Measurements from ENCODE around the gene SLC23A1. TPM values are rescaled to one million over a fixed set of nuclear protein-coding genes. Genes with fewer than 3 reads are reported as not detected.
A peak's percentile ranks its signal among the peaks of the same experiment; 100 is the strongest.

SLC23A1 gene
- total RNA-seq = not detected

DNA sequence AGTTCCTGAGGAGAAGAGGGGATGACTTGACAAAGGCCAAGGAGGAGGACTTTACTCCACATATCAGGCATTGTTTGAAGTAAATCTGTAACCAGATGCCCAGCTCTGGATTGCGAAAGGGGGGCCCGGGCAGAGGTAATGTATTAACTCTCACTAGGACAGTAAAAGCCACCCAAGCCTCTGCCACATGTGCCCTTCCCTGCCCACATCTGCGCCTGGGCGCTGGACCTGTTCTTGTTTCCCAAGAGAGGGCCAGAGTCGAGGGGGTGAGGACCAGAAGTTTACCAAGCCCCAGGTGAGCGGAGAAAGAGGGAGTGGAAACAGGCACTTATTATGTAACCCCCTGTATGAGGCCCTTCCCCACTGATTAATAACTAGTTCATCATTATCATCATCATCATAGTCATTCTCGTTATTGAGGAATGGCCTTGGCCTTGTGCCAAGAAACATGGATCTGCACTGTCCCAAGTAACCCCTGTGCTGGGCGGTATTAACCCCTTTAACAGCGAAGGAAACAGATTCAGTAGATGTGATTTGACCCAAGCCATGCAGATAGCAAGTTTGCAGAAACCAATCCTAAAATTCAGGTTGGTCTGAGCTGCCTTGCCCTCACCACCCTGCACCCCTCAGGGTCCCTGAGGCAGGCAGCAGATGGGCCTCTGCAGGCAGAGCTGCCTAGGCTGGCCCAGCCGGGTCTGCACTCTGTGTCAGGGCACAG lies at the start of gene SLC23A1:
Gene SLC23A1, minus strand, starts transcription at position 23 of the 718 bp plus-strand sequence. CDS start 44 bp downstream, outside the sequence.
- H3K36me3 ChIP-seq = no peaks in the 10 kb centered on the region
- H3K9me3 ChIP-seq = no peaks in the 10 kb centered on the region
- no peak for DNase-seq (ENCODE audit: low spot score)
- H3K4me1 ChIP-seq (ENCODE audit: control insufficient read depth in 1 of 2, low read depth in 2 of 2) = peaks cover 2 to 11% of the 10 kb centered on the region in 2 donors
- H3K4me3 ChIP-seq = no peak within 1 kb of the TSS
- ATAC-seq (ENCODE audit: insufficient number of reproducible peaks, low FRiP score, low read depth) = no peak
- TF ChIP-seq CTCF (IDR thresholded peaks at IDR 0.05) = no peak
- no peak within 1 kb of the TSS for H3K27ac ChIP-seq
- H3K27me3 ChIP-seq (replicated peaks; ENCODE audit: insufficient read depth) = no peaks in the 10 kb centered on the region

- Histone ChIP-seq H3K4me3 (no peak overlapping the region), H3K27ac (no peak overlapping the region), H3K9me3 (no peaks in the 10 kb centered on the region), H3K27me3 (replicated peaks; ENCODE audit: insufficient read depth) (no peaks in the 10 kb centered on the region), H3K36me3 (peaks cover 14% of the 10 kb centered on the region), H3K4me1 (ENCODE audit: control insufficient read depth in 1 of 2, low read depth in 2 of 2) (peaks cover 0 to 3% of the 10 kb centered on the region in 2 donors)
- no peak for DNase-seq (ENCODE audit: low spot score)
- no peak for TF ChIP-seq CTCF (IDR thresholded peaks at IDR 0.05)
- ATAC-seq (ENCODE audit: insufficient number of reproducible peaks, low FRiP score, low read depth) = no peak
Measured at GRCh38 chr5:139431706-139432105, 48.6 kb upstream of the SLC23A1 start.

DNA sequence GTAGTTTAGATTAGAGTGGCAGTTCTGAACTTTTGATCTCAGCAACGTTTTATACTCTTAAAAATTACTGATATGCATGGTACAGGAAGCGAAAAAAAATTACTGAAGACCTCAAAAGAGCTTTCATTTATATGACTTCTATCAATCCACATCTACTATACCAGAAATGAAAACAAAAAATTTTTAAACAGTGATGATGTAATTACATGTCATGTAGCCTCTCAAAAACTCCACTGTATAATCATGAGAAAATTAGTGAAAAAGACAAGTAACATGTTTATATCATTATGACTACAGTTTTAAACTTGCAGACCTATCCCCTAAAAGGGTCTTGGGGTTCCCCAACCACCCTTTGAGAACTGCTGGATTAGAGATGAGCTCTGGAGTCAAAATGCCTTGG lies 46.9 kb upstream of the SLC23A1 start:
- TF ChIP-seq CTCF (IDR thresholded peaks at IDR 0.05) = no peak
- no peak overlapping the region for H3K4me3 ChIP-seq
- ATAC-seq (ENCODE audit: insufficient number of reproducible peaks, low FRiP score, low read depth) (no peak), DNase-seq (ENCODE audit: low spot score) (no peak)
- peaks cover 14% of the 10 kb centered on the region for H3K36me3 ChIP-seq
- H3K4me1 ChIP-seq (ENCODE audit: control insufficient read depth in 1 of 2, low read depth in 2 of 2) = peaks cover 0 to 3% of the 10 kb centered on the region in 2 donors
- no peaks in the 10 kb centered on the region for H3K9me3 ChIP-seq
- H3K27me3 ChIP-seq (replicated peaks; ENCODE audit: insufficient read depth) = no peaks in the 10 kb centered on the region
- no peak overlapping the region for H3K27ac ChIP-seq

DNA sequence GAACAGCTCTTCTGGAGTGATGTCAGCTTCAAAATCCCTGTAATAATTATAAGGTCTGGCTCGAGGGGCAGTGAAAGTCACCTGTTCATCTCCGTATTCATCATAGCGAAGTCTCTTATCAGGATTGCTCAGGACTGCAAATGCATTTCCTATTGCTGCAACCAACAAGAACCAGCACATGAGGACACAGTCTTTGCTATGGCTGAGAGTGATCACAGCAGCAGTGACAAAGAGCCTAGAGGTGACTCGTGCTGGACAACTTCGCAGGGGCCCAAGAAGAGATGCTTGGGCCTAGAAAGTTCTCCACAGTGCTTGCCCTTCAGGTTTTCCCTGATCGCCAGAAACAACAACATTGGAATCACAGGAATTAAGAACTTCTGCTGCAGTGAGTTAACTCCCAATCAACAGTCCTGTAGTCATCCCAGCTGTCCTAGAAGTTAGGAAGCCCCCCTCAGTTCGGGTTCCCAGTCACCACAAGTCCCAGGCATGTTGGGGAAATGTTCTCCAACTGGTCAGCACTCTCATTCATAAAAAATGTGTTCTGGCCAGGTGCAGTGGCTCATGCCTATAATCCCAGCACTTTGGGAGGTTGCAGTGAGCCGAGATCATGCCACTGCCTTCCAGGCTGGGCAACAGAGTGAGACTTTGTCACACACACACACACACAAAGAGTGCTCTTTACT lies 43.2 kb upstream of the SLC23A1 start:
- peak; percentile 33 for ATAC-seq (ENCODE audit: insufficient number of reproducible peaks, low FRiP score, low read depth)
- H3K36me3 ChIP-seq = peaks cover 10% of the 10 kb centered on the region
- DNase-seq (ENCODE audit: low spot score) = no peak
- H3K27ac ChIP-seq = peak overlapping the region in 1 of 2 donors; percentile 57
- H3K4me1 ChIP-seq (ENCODE audit: control insufficient read depth in 1 of 2, low read depth in 2 of 2) = peaks cover 0 to 3% of the 10 kb centered on the region in 2 donors
- no peak overlapping the region for H3K4me3 ChIP-seq
- TF ChIP-seq CTCF (IDR thresholded peaks at IDR 0.05) = no peak
- H3K27me3 ChIP-seq (replicated peaks; ENCODE audit: insufficient read depth) = no peaks in the 10 kb centered on the region
- no peaks in the 10 kb centered on the region for H3K9me3 ChIP-seq

- TF ChIP-seq CTCF (IDR thresholded peaks at IDR 0.05) = no peak
- Histone ChIP-seq H3K9me3 (no peaks in the 10 kb centered on the region), H3K4me1 (ENCODE audit: control insufficient read depth in 1 of 2, low read depth in 2 of 2) (peaks cover 0 to 3% of the 10 kb centered on the region in 2 donors), H3K4me3 (no peak overlapping the region), H3K27me3 (replicated peaks; ENCODE audit: insufficient read depth) (no peaks in the 10 kb centered on the region), H3K27ac (no peak overlapping the region), H3K36me3 (peaks cover 10% of the 10 kb centered on the region)
- ATAC-seq (ENCODE audit: insufficient number of reproducible peaks, low FRiP score, low read depth) = no peak
- DNase-seq (ENCODE audit: low spot score) = no peak
Measured at GRCh38 chr5:139425497-139425896, 42.4 kb upstream of the SLC23A1 start.
